AG04449 (cell line): ENCODE data around the gene CBLC.

Source experiments
- CTCF ChIA-PET: fragments of 350-600 bp; formaldehyde crosslinking; extraction: SDS; loops from one replicate; lab custom pipeline; 2021; ENCODE audit warnings: antibody characterized with exemption; lab: Yijun Ruan, JAX
- POLR2A ChIA-PET: fragments of 400-600, 350-600 bp; formaldehyde crosslinking; extraction: SDS; loops from one replicate; lab custom pipeline; 2020; ENCODE audit warnings: antibody characterized with exemption, inconsistent platforms; lab: Yijun Ruan, JAX
- DNase-seq: peaks from one replicate; pipeline ENCODE4 v3.0.0-alpha.2; 2010; ENCODE audit warnings: low read depth, low spot score
- H3K4me3 ChIP-seq: 2 replicates; pipeline ENCODE4 v1.5.1; 2011; ENCODE audit warnings: low read depth, mild to moderate bottlenecking, control low read depth, low read length
- CTCF ChIP-seq: IDR thresholded peaks from one replicate; pipeline ENCODE4 v1.5.1; 2011; ENCODE audit warnings: mild to moderate bottlenecking, moderate library complexity, low read length, control low read depth, inconsistent platforms; ENCODE audit not compliant: insufficient read depth; ENCODE audit errors: missing control alignments

Gene CBLC

DNA sequence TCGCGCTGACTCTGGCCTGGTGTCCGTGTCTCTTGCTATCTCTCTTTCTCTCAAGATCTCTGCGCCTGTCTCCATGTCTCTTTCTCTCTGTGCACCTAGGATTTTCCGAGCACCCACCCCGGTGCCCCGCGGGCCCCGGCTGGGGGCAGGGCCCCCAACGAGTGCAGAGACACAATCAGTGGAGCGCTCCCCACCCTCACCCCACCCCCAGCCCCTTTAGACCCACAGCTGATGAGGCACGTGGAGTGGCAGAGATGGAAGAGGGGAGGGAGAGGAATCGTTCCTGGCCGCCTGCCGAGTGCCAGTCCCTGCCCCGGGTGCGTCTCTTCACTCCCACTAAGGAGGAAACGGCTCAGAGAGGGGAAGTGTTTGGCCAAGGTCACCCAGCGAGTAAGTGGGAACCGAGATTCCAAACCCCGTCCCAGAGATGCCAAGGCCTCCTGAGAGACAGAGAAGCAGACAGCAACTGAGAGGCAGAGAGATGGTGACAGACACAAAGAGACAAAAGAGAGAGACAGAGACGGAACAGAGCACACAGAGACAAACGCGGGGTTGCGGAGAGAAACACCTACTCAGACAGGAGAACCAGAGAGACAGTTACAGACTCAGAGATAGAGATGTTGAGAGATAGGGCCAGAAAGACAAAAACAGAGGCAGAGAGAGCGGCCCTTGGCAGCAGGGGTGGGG, 29.8 kb upstream of the CBLC start:
- ChIA-PET CTCF (no interaction called here), POLR2A (interaction anchor here (0.6 kb wide), 1 partner anchor 12 kb away, joined by 3 read pairs; no protein-coding TSS in a partner anchor)
- peak overlapping the region; percentile 73 for H3K4me3 ChIP-seq
- DNase-seq, result no peak
- no peak for TF ChIP-seq CTCF

DNA sequence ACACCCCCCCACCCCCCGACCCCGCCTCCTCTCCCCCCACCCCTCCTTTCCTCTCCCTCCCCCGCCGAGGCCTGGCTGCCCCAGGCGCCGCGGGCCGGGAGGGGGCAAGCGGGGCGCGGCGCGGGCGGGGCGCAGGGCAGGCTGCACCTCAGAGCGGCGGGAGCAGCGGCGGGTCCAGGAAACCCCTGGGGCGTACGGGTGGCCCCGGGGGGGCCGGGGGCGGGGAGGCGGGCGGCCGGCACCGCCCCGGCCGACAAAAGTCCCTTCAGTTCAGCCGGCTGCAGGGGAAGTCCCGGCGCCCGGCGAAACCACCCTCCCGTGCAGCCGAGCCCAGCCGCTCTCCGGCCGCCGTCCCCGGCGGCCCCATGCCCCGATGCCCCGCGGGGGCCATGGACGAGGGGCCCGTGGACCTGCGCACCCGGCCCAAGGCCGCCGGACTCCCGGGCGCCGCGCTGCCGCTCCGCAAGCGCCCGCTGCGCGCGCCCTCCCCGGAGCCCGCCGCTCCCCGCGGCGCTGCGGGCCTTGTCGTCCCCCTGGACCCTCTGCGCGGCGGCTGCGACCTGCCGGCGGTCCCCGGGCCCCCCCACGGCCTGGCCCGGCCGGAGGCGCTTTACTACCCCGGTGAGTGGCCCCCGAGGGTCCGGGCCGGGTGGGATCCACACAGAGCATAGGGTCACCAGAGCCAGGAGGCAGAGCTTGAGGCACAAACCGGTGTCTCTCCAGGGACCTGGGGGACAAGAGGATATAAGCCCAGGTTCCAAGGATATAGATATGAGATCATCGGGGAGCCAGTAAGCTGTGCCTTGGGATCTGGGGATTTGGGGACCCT, 29.1 kb upstream of the CBLC start, which contains the start of gene BCL3:
Gene BCL3 (plus strand): TSS at position 283 of the 829 bp plus-strand sequence. CDS start 83 bp downstream, at position 366.
- ChIA-PET POLR2A (interaction anchor here (0.7 to 1.0 kb wide), 5 partner anchors 9 to 97 kb away, joined by 3 to 5 read pairs (median 3); partner anchors contain the start of gene NECTIN2), CTCF (interaction anchor here (0.8 to 2.2 kb wide), 5 partner anchors 8 to 24 kb away, joined by 3 to 14 read pairs (median 4); no protein-coding TSS in a partner anchor)
- H3K4me3 ChIP-seq, result peak within 1 kb of the TSS; percentile 73
- no peak for TF ChIP-seq CTCF
- DNase-seq, result no peak

GRCh38 chr19:44749292-44749691, 28.4 kb upstream of the CBLC start:
- H3K4me3 ChIP-seq, result peak overlapping the region; percentile 73
- ChIA-PET CTCF (interaction anchor here (0.8 to 2.2 kb wide), 5 partner anchors 8 to 25 kb away, joined by 3 to 14 read pairs (median 4); no protein-coding TSS in a partner anchor), POLR2A (interaction anchor here (0.7 to 1.0 kb wide), 5 partner anchors 8 to 97 kb away, joined by 3 to 5 read pairs (median 3); partner anchors contain the start of gene NECTIN2)
- no peak for TF ChIP-seq CTCF
- no peak for DNase-seq

GRCh38 chr19:44749994-44750393, 27.7 kb upstream of the CBLC start:
- POLR2A ChIA-PET, result interaction anchor here (0.9 kb wide), 1 partner anchor 8 kb away, joined by 3 read pairs; no protein-coding TSS in a partner anchor
- no peak for DNase-seq
- H3K4me3 ChIP-seq, result peak overlapping the region; percentile 73
- TF ChIP-seq CTCF, result no peak
- CTCF ChIA-PET, result interaction anchor here (1.5 to 2.2 kb wide), 3 partner anchors 8 to 26 kb away, joined by 4 to 14 read pairs (median 10); no protein-coding TSS in a partner anchor

- no peak for DNase-seq
- ChIA-PET POLR2A (interaction anchor here (0.7 to 1.9 kb wide), 4 partner anchors 10 to 28 kb away, joined by 3 to 14 read pairs (median 4); no protein-coding TSS in a partner anchor), CTCF (interaction anchor here (0.5 to 2.1 kb wide), 6 partner anchors 16 to 170 kb away, joined by 3 to 27 read pairs (median 4); no protein-coding TSS in a partner anchor)
- no peak for TF ChIP-seq CTCF
- peak overlapping the region; percentile 53; the same call in 1 of the 2 replicates for H3K4me3 ChIP-seq
Observed at GRCh38 chr19:44752123-44752815, 25.4 kb upstream of the CBLC start.
